ENCODE results near the gene STEAP1B. TPM values are rescaled to one million over a fixed set of nuclear protein-coding genes. Genes with fewer than 3 reads are reported as not detected.

Gene STEAP1B
- total RNA-seq, 1 donor from 2014 or later = 1.3 TPM

GRCh38 chr7:22488643-22489462 is 11.1 kb downstream of the STEAP1B start:
- peaks cover 6% of the 10 kb centered on the region for H3K4me1 ChIP-seq (ENCODE audit: insufficient read depth, low read length)
- no peak overlapping the region for H3K27ac Mint-ChIP-seq (ENCODE audit: unreplicated experiment)
- H3K27ac ChIP-seq (ENCODE audit: low read depth, low read length) = no peak overlapping the region
- H3K36me3 Mint-ChIP-seq (ENCODE audit: low read depth, unreplicated experiment) = no peaks in the 10 kb centered on the region
- H3K36me3 ChIP-seq (ENCODE audit: insufficient read depth, low read length) = no peaks in the 10 kb centered on the region
- FAIRE-seq (peak; percentile 67), DNase-seq (ENCODE audit: low read depth) (peak; percentile 31)
- H3K9me3 Mint-ChIP-seq (ENCODE audit: unreplicated experiment) = peaks cover 4% of the 10 kb centered on the region
- peaks cover 7% of the 10 kb centered on the region for H3K27me3 Mint-ChIP-seq (ENCODE audit: low read depth, unreplicated experiment)
- no peaks in the 10 kb centered on the region for H3K79me2 ChIP-seq (ENCODE audit: insufficient read depth, low read length)
- H3K9ac ChIP-seq (ENCODE audit: low read length) = no peak overlapping the region
- H3K4me1 Mint-ChIP-seq (ENCODE audit: low read depth, unreplicated experiment) = peaks cover 11% of the 10 kb centered on the region
- H3K27me3 ChIP-seq (ENCODE audit: insufficient read depth, low read length) = no peaks in the 10 kb centered on the region
- no peaks in the 10 kb centered on the region for H4K20me1 ChIP-seq (ENCODE audit: insufficient read depth, low read length)
- H2AFZ ChIP-seq (ENCODE audit: low read depth, low read length) = no peak overlapping the region
- H3K4me2 ChIP-seq (ENCODE audit: low read length) = no peak overlapping the region
- TF ChIP-seq CTCF (IDR thresholded peaks at IDR 0.05; ENCODE audit: insufficient read depth, low read depth, low read length) = peak; percentile 90
- TF ChIP-seq EZH2 (IDR thresholded peaks at IDR 0.05; ENCODE audit: insufficient read depth, low read length) = no peak
- no peak overlapping the region for H3K4me3 Mint-ChIP-seq (ENCODE audit: unreplicated experiment)
- no peak overlapping the region for H3K4me3 ChIP-seq (ENCODE audit: insufficient read depth, low read depth, low read length)
- H3K9me3 ChIP-seq (ENCODE audit: insufficient read depth, low read depth, low read length) = no peaks in the 10 kb centered on the region

DNA sequence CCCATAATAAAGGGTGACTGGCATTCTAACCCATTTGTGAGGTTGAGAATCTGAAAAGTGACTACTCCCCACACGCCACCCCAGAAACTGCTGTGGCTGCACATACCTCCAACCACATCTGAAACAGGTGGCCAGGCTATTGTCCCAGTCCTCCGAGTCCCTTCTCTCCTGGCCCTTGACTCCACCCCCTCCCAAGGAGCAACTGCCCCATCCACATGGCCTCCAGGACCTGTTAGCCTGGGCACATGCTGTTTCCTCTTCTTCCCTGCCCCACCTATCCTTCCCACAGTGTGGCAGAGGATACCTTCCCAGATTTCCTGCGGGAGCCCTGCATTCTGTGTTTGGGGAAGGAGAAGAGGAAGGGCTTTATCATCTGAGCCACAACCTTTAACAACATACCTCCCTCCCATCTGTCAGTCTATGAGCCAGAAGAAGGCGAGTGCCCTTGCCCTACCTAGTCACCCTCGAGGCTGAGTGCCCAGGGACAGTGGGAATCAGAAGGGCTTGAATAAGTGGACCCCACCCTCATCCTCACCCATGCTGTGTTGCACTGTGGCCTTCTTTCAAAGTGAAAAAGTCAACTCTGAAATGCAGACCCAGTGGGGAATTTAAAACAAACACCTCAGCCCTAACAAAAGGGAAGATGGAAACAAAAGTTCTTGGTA is 11.9 kb downstream of the STEAP1B start:
- H3K27me3 ChIP-seq (ENCODE audit: insufficient read depth, low read length) = no peaks in the 10 kb centered on the region
- no peak for TF ChIP-seq CTCF (IDR thresholded peaks at IDR 0.05; ENCODE audit: insufficient read depth, low read depth, low read length)
- no peak for TF ChIP-seq EZH2 (IDR thresholded peaks at IDR 0.05; ENCODE audit: insufficient read depth, low read length)
- H3K4me1 ChIP-seq (ENCODE audit: insufficient read depth, low read length) = peaks cover 6% of the 10 kb centered on the region
- no peaks in the 10 kb centered on the region for H3K36me3 ChIP-seq (ENCODE audit: insufficient read depth, low read length)
- no peak overlapping the region for H3K27ac ChIP-seq (ENCODE audit: low read depth, low read length)
- H3K4me2 ChIP-seq (ENCODE audit: low read length) = no peak overlapping the region
- no peaks in the 10 kb centered on the region for H3K79me2 ChIP-seq (ENCODE audit: insufficient read depth, low read length)
- FAIRE-seq (no peak), DNase-seq (ENCODE audit: low read depth) (no peak)
- Mint-ChIP-seq H3K9me3 (ENCODE audit: unreplicated experiment) (peaks cover 4% of the 10 kb centered on the region), H3K4me3 (ENCODE audit: unreplicated experiment) (no peak overlapping the region), H3K36me3 (ENCODE audit: low read depth, unreplicated experiment) (peaks cover 5% of the 10 kb centered on the region), H3K4me1 (ENCODE audit: low read depth, unreplicated experiment) (peaks cover 11% of the 10 kb centered on the region), H3K27me3 (ENCODE audit: low read depth, unreplicated experiment) (peaks cover 7% of the 10 kb centered on the region), H3K27ac (ENCODE audit: unreplicated experiment) (no peak overlapping the region)
- no peak overlapping the region for H2AFZ ChIP-seq (ENCODE audit: low read depth, low read length)
- no peak overlapping the region for H3K4me3 ChIP-seq (ENCODE audit: insufficient read depth, low read depth, low read length)
- no peak overlapping the region for H3K9ac ChIP-seq (ENCODE audit: low read length)
- no peaks in the 10 kb centered on the region for H3K9me3 ChIP-seq (ENCODE audit: insufficient read depth, low read depth, low read length)
- no peaks in the 10 kb centered on the region for H4K20me1 ChIP-seq (ENCODE audit: insufficient read depth, low read length)

All from astrocyte (in vitro differentiated cells and primary cell).